Body of pancreas (tissue), 4 donors: ENCODE results near the gene IFNB1.

Source experiments
- CTCF ChIP-seq, 7 experiments: fragments of 450-650 bp in 4 of 7; fragments of 200-600 bp in 3 of 7; sonication (generic) in 3 of 7; IDR thresholded peaks; one replicate each; pipeline ENCODE4 v1.5.1; 2016 to 2019; ENCODE audit warnings: antibody characterized with exemption in 7 of 7
- POLR2A ChIP-seq, 3 donors: fragments of 450-650 bp; IDR thresholded peaks; one replicate each; pipeline ENCODE4 v1.6.1; 2016; ENCODE audit warnings: antibody characterized with exemption in 3 of 3, mild to moderate bottlenecking in 2 of 3

DNA sequence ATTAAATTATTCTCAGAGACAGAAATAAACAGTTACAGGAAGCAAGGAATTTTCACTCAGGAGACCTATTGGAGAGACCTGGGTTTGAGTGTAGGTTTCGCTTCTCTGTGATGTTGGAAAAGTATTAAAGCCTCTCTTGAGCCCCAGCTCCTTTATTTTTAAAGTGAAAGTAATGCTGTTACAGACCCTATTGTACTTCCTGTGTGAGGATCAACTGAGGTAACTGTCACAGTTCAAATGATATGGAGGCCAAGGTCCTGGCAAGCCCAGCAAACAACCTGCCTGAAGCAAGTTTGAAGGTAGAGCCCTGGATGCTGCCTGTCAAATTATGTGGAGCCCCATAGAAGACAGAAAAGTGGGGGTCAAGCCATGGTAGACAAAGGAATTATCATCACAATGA lies 38.4 kb downstream of the IFNB1 start:
- no peak for TF ChIP-seq CTCF (IDR thresholded peaks at IDR 0.05)
- no peak for TF ChIP-seq POLR2A (IDR thresholded peaks at IDR 0.05)
